HepG2 (cell line): ENCODE measurements around the gene SNX21. TPM values are rescaled to one million over a fixed set of nuclear protein-coding genes. Genes with fewer than 3 reads are reported as not detected.

Experiments used
- ARNT ChIP-seq: fragments of 450-650 bp; IDR thresholded peaks from 2 replicates; pipeline ENCODE4 v1.6.1; 2017
- CHD4 ChIP-seq: fragments of 200-600 bp; sonication (generic); IDR thresholded peaks from 2 replicates; pipeline ENCODE4 v1.7.0; 2017; ENCODE audit warnings: mild to moderate bottlenecking, low read length, borderline replicate concordance
- KLF13 ChIP-seq: sonication (generic); formaldehyde crosslinking; IDR thresholded peaks from 2 replicates; pipeline ENCODE4 v1.4.0; 2020; ENCODE audit warnings: mild to moderate bottlenecking, missing genetic modification reagents
- MAF1 ChIP-seq: sonication (generic); formaldehyde crosslinking; IDR thresholded peaks from 2 replicates; pipeline ENCODE4 v1.5.0; 2020; ENCODE audit warnings: missing genetic modification reagents, borderline replicate concordance
- MEIS2 ChIP-seq: sonication (generic); formaldehyde crosslinking; IDR thresholded peaks from 2 replicates; pipeline ENCODE4 v1.9.0; 2021; ENCODE audit warnings: mild to moderate bottlenecking, missing genetic modification reagents
- NFKBIZ ChIP-seq: IDR thresholded peaks from 2 replicates; pipeline ENCODE4 v1.6.1; 2018; ENCODE audit warnings: missing genetic modification reagents, missing compliant biosample characterization
- NRL ChIP-seq: sonication (generic); formaldehyde crosslinking; IDR thresholded peaks from 2 replicates; pipeline ENCODE4 v1.5.0; 2020; ENCODE audit warnings: missing genetic modification reagents, mild to moderate bottlenecking, moderate library complexity, borderline replicate concordance
- PPARG ChIP-seq: conservative IDR thresholded peaks from 2 replicates; pipeline ENCODE4 v1.6.1; 2016; ENCODE audit warnings: missing biosample characterization, missing genetic modification reagents
- SYNCRIP ChIP-seq: fragments of 200-400 bp; formaldehyde crosslinking; IDR thresholded peaks from 2 replicates; pipeline ENCODE4 v1.6.1; 2018; ENCODE audit warnings: mild to moderate bottlenecking, low read depth, low read length; ENCODE audit not compliant: insufficient read depth
- TBP ChIP-seq: sonication (generic); formaldehyde crosslinking; IDR thresholded peaks from 2 replicates; pipeline ENCODE4 v1.5.0; 2020; ENCODE audit warnings: missing genetic modification reagents
- TCF7L2 ChIP-seq: IDR thresholded peaks from 2 replicates; pipeline ENCODE4 v1.6.1; 2011; ENCODE audit warnings: mild to moderate bottlenecking, low read depth, low read length, moderate library complexity
- THAP11 ChIP-seq: IDR thresholded peaks from 2 replicates; pipeline ENCODE4 v1.6.1; 2016; ENCODE audit warnings: missing biosample characterization, missing genetic modification reagents
- ZBTB1 ChIP-seq: sonication (generic); formaldehyde crosslinking; IDR thresholded peaks from 2 replicates; pipeline ENCODE4 v1.4.0; 2020; ENCODE audit warnings: missing genetic modification reagents, borderline replicate concordance
- ZBTB20 ChIP-seq: sonication (generic); formaldehyde crosslinking; IDR thresholded peaks from 2 replicates; pipeline ENCODE4 v1.8.1; 2023; ENCODE audit warnings: missing genetic modification reagents, low read depth, mild to moderate bottlenecking, borderline replicate concordance
- ZMYM4 ChIP-seq: sonication (generic); formaldehyde crosslinking; IDR thresholded peaks from 2 replicates; pipeline ENCODE4 v1.8.1; 2023; ENCODE audit warnings: mild to moderate bottlenecking, missing genetic modification reagents
- ZNF124 ChIP-seq: sonication (generic); formaldehyde crosslinking; IDR thresholded peaks from 2 replicates; pipeline ENCODE4 v1.4.0; 2020; ENCODE audit warnings: missing genetic modification reagents
- ZNF138 ChIP-seq: sonication (generic); formaldehyde crosslinking; IDR thresholded peaks from 2 replicates; pipeline ENCODE4 v1.5.0; 2020; ENCODE audit warnings: mild to moderate bottlenecking, low read depth, missing genetic modification reagents
- ZNF550 ChIP-seq: sonication (generic); formaldehyde crosslinking; IDR thresholded peaks from 2 replicates; pipeline ENCODE4 v1.4.0; 2020; ENCODE audit warnings: mild to moderate bottlenecking, missing genetic modification reagents, borderline replicate concordance
- ZNF720 ChIP-seq: sonication (generic); formaldehyde crosslinking; IDR thresholded peaks from 2 replicates; pipeline ENCODE4 v1.4.0; 2020; ENCODE audit warnings: missing genetic modification reagents
- ZNF773 ChIP-seq: sonication (generic); formaldehyde crosslinking; IDR thresholded peaks from 2 replicates; pipeline ENCODE4 v1.4.0; 2020; ENCODE audit warnings: missing genetic modification reagents, borderline replicate concordance
- ZSCAN25 ChIP-seq: sonication (generic); formaldehyde crosslinking; IDR thresholded peaks from 2 replicates; pipeline ENCODE4 v1.8.0; 2022; ENCODE audit warnings: mild to moderate bottlenecking, missing genetic modification reagents
- polyA plus RNA-seq, 8 experiments: library from polyadenylated mRNA; depleted of rRNA in 3 of 8; stranded (reverse) in 7 of 8; unstranded in 1 of 8; fragments of >200 nt; fragmentation: Illumina TruSeq in 4 of 8; extraction: Trizol in 4 of 8; gene quantifications; 2 replicates each; pipeline versions ENCODE4 v1.2.1 to v1.2.3, GENCODE V29; 2011 to 2016; ENCODE audit warnings: low read depth in 4 of 8, missing spikeins in 1 of 8, mixed read lengths in 1 of 8; ENCODE audit not compliant: insufficient read depth in 1 of 8
- total RNA-seq, 5 experiments: library from RNA; depleted of rRNA; stranded (reverse); fragments of >200 nt; fragmentation: Illumina TruSeq; extraction: Trizol; gene quantifications; 2 replicates each; pipeline ENCODE4 v1.2.3, GENCODE V29; 2016; ENCODE audit warnings: low read depth in 1 of 5
- TF ChIP-seq, protein P1 (sequence below): sonication (generic); formaldehyde crosslinking; IDR thresholded peaks from 2 replicates; pipeline ENCODE4 v1.8.1; 2023; ENCODE audit warnings: mild to moderate bottlenecking, missing genetic modification reagents
- TF ChIP-seq, protein P2 (sequence below): sonication (generic); formaldehyde crosslinking; IDR thresholded peaks from 2 replicates; pipeline ENCODE4 v1.9.0; 2022; ENCODE audit warnings: missing genetic modification reagents, mild to moderate bottlenecking, borderline replicate concordance
- TF ChIP-seq, protein P3 (sequence below): sonication (generic); formaldehyde crosslinking; IDR thresholded peaks from 2 replicates; pipeline ENCODE4 v1.4.0; 2020; ENCODE audit warnings: missing genetic modification reagents, borderline replicate concordance

SNX21 gene
- total and polyA plus RNA-seq, 2 of the 13 experiments (the other 11 are each of a cell fraction or from before 2014, with no cell fraction given), result 7.7 to 12.8 TPM

DNA sequence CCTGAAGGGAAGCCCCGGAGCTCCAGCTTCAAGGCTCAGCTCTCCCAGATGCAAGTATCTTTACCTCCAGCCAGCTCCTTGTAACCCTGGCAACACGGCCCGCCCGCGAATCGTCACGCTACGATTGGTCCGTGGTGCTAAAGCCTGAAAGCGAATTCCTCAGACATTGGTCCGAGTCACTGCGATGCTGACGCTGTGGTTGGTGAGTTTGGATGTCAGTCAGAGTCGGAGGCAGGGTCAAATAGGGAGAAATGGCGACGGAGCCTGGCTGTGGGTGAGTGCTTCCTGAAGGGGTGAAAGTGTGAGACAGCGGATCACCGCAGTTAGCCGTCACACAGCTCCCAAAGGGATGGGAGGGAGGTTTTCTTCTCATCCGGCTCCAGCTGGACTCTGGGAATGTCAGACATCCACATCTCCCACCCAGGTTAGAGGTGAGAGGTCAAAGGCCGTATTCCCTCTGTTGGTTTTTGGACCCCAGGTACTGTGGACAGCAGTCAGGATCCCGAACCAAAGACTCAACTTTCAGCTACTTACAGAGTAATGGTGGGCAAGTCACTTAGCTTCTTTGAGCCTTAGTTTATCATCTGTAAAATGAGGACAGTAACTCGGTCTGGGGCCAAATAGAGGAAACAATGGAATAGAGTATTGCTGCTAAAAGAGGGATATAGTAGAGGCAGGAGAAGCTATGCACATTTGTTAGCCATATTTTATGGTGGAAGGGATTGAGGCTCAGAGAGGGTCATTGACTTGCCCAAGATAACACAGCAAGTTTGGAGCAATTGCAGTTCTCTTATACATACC, 47.6 kb downstream of the SNX21 start, which contains the start of gene ZSWIM1 (continued):
- TF ChIP-seq, protein P1, sequence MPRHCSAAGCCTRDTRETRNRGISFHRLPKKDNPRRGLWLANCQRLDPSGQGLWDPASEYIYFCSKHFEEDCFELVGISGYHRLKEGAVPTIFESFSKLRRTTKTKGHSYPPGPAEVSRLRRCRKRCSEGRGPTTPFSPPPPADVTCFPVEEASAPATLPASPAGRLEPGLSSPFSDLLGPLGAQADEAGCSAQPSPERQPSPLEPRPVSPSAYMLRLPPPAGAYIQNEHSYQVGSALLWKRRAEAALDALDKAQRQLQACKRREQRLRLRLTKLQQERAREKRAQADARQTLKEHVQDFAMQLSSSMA (CRISPR knock-in tag), result peak; percentile 92
- TF ChIP-seq ZBTB20 (CRISPR knock-in tag), result peak; percentile 28; the same call in 1 of the 2 replicates
- TF ChIP-seq TBP (CRISPR knock-in tag), result no peak
- TF ChIP-seq, protein P2, sequence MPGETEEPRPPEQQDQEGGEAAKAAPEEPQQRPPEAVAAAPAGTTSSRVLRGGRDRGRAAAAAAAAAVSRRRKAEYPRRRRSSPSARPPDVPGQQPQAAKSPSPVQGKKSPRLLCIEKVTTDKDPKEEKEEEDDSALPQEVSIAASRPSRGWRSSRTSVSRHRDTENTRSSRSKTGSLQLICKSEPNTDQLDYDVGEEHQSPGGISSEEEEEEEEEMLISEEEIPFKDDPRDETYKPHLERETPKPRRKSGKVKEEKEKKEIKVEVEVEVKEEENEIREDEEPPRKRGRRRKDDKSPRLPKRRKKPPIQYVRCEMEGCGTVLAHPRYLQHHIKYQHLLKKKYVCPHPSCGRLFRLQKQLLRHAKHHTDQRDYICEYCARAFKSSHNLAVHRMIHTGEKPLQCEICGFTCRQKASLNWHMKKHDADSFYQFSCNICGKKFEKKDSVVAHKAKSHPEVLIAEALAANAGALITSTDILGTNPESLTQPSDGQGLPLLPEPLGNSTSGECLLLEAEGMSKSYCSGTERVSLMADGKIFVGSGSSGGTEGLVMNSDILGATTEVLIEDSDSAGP (CRISPR knock-in tag), result no peak; the same call in 1 of the 2 replicates
- no peak for TF ChIP-seq TCF7L2
- no peak for TF ChIP-seq SYNCRIP
- no peak for TF ChIP-seq ZNF138 (CRISPR knock-in tag)
- TF ChIP-seq ZNF124 (CRISPR knock-in tag), result peak; percentile 93; the same call in 1 of the 2 replicates
- TF ChIP-seq THAP11 (CRISPR knock-in tag), result peak; percentile 80
- no peak for TF ChIP-seq NFKBIZ (CRISPR knock-in tag)
- peak; percentile 74; the same call in 1 of the 2 replicates for TF ChIP-seq KLF13 (CRISPR knock-in tag)
- TF ChIP-seq ARNT, result no peak
- TF ChIP-seq MAF1 (CRISPR knock-in tag), result no peak; the same call in 1 of the 2 replicates
- peak; percentile 93 for TF ChIP-seq ZMYM4 (CRISPR knock-in tag)
- peak; percentile 66; the same call in 1 of the 2 replicates for TF ChIP-seq MEIS2 (CRISPR knock-in tag)
- 0 out of 2 replicates have a peak, but pooled peaks have one; percentile 44 for TF ChIP-seq ZNF720 (CRISPR knock-in tag)
- TF ChIP-seq ZNF550 (CRISPR knock-in tag), result no peak
- peak; percentile 83 for TF ChIP-seq PPARG (CRISPR knock-in tag)
- TF ChIP-seq, protein P3, sequence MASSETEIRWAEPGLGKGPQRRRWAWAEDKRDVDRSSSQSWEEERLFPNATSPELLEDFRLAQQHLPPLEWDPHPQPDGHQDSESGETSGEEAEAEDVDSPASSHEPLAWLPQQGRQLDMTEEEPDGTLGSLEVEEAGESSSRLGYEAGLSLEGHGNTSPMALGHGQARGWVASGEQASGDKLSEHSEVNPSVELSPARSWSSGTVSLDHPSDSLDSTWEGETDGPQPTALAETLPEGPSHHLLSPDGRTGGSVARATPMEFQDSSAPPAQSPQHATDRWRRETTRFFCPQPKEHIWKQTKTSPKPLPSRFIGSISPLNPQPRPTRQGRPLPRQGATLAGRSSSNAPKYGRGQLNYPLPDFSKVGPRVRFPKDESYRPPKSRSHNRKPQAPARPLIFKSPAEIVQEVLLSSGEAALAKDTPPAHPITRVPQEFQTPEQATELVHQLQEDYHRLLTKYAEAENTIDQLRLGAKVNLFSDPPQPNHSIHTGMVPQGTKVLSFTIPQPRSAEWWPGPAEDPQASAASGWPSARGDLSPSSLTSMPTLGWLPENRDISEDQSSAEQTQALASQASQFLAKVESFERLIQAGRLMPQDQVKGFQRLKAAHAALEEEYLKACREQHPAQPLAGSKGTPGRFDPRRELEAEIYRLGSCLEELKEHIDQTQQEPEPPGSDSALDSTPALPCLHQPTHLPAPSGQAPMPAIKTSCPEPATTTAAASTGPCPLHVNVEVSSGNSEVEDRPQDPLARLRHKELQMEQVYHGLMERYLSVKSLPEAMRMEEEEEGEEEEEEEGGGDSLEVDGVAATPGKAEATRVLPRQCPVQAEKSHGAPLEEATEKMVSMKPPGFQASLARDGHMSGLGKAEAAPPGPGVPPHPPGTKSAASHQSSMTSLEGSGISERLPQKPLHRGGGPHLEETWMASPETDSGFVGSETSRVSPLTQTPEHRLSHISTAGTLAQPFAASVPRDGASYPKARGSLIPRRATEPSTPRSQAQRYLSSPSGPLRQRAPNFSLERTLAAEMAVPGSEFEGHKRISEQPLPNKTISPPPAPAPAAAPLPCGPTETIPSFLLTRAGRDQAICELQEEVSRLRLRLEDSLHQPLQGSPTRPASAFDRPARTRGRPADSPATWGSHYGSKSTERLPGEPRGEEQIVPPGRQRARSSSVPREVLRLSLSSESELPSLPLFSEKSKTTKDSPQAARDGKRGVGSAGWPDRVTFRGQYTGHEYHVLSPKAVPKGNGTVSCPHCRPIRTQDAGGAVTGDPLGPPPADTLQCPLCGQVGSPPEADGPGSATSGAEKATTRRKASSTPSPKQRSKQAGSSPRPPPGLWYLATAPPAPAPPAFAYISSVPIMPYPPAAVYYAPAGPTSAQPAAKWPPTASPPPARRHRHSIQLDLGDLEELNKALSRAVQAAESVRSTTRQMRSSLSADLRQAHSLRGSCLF (CRISPR knock-in tag), result no peak
- TF ChIP-seq ZBTB1 (CRISPR knock-in tag), result no peak
- TF ChIP-seq CHD4, result no peak
- peak; percentile 67; the same call in 1 of the 2 replicates for TF ChIP-seq NRL (CRISPR knock-in tag)
- TF ChIP-seq ZNF773 (CRISPR knock-in tag), result no peak
- TF ChIP-seq ZSCAN25, result peak; percentile 86; the same call in 1 of the 2 replicates
